Measurements from ENCODE around the gene CXCL16. TPM values are rescaled to one million over a fixed set of nuclear protein-coding genes. Genes with fewer than 3 reads are reported as not detected.

Gene CXCL16, protein sequence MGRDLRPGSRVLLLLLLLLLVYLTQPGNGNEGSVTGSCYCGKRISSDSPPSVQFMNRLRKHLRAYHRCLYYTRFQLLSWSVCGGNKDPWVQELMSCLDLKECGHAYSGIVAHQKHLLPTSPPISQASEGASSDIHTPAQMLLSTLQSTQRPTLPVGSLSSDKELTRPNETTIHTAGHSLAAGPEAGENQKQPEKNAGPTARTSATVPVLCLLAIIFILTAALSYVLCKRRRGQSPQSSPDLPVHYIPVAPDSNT
- total RNA-seq: 1.8 TPM

DNA sequence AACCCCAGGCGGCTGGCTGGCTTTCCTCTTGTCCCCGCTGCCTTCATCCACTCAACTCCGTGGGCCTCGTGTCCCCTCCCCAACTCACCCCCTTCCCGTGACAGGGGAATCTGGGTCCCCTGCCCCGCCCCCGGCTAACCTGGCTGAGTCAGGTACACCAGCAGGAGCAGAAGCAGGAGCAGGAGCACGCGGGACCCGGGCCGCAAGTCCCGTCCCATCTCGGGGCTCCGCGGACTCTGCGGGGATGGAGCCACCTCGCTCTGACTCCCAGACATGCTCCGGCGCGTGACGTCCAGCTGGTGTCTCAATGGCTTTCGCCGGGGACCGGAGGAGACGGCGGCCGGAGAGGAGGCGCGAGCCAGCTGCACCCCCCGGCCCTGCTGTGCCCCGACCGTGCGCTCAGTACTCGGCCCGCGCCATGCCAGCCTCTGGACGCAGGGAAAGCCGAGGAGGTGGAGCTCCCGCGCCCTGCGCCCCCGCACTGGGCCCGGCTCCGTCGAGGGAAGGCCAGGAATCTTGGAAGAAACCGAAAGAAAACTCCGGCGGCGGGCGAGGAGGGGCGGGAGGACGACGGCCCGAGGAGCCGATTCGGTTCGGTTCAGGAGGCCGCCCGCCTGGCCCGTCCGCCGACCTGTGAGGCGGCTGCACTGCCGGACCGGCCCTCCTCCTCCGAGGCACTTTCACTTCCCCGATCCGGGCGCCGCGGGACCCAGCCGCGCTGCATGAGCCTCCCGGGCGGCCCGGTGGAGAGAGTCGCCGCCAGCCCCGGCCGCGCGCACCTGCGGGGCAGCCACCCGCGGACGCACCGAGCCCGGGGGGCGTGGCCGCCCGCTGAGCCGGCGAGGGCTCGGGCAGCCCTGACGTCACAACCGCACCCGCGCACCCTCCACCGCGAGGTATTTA lies at the start of gene CXCL16, which contains the start of gene ZMYND15:
CXCL16 (minus strand) TSS at position 807 of the 903 bp plus-strand sequence; CDS start at position 218, 589 bp downstream.
ZMYND15 (plus strand) TSS at position 712 of the 903 bp plus-strand sequence. CDS start 716 bp downstream, outside the sequence.

DNA sequence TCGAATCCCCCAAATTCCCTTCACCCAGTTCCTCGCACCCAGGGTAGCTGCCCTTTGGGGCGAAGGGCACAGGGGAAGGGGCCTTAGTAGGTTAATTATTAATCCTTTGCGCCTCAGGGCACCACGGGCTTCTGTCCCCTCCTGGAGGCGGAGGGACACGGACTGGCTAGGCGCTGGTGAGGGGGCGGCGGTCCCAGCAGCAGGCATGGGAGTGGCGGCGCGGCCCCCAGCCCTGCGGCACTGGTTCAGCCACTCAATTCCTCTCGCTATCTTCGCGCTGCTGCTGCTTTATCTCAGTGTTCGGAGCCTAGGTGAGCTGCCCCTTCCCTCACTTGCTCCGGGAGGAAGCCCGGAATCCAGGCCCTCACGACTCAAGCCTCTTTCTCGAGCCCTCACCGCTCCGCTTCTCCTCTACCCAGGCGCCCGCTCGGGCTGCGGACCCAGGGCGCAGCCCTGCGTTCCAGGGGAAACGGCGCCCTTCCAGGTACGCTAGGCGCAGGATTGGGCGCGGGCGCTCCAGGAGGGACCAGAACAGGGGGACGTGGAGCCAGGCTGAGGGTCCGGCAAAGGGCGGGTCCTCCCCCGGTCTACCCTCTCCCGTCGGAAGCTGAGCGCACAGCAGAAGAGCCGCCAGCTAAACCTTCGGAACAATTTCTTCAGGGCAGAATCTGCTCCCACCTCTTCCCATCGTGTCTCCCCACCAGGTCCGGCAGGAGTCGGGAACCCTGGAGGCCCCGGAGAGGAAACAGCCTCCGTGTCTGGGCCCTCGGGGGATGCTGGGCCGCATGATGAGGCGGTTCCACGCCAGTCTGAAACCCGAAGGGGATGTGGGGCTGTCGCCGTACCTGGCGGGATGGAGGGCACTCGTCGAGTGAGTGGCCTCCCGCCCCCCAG lies 49.3 kb upstream of the CXCL16 start, which contains the start of gene GLTPD2:
GLTPD2 (plus strand) TSS at position 158 of the 894 bp plus-strand sequence; CDS start at position 206, 48 bp downstream.

DNA sequence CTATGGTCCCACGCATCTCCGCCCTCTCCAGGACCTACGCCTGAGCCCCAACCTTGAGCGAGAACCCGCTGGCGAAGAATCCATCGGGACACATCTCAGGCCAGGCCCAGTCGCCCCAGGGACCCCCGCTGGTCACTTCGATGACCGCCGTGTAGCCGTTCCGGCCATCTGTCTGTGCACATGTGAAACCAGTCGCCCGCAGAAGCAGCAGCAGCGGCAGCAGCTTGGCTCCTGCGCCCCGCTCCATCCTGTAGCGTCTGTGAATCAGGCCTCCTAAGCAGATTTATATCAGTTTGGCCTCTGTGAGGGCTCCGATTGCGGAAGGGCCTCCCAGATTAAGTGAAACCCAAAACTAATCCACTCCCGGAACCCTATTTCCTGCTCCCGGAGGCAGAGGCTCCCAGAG lies 46.4 kb upstream of the CXCL16 start, which contains the start of gene VMO1:
VMO1 (minus strand) TSS at position 259 of the 406 bp plus-strand sequence; CDS start at position 247, 12 bp downstream.

DNA sequence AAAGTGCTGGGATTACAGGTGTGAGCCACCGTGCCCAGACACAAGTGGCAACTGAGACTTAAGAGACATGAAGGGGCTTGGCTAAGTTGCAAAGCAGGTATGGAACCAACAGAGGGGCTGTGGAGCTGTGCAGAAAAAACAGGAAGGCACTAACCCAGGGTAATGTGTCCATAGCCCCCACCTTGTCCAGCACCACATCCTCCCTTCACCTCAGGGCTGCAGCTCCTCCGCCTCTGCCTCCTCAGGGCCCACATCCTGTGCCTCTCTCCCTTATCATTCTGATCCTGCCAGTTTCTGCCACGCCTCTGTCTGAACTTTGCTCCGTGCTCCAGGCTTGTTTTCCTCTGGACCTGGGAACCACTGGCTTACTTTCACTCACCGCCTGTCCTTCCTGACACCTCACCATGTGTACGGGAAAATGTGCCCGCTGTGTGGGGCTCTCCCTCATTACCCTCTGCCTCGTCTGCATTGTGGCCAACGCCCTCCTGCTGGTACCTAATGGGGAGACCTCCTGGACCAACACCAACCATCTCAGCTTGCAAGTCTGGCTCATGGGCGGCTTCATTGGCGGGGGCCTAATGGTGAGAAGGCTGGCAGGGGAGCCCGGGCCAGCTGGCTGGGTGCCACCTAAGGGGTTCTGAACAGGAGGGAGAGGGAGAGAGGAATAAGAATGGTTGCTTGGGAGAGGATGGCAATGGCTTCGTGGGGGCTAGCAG lies 31.9 kb upstream of the CXCL16 start, which contains the start of gene TM4SF5:
TM4SF5 (plus strand) TSS at position 368 of the 716 bp plus-strand sequence; CDS start at position 405, 37 bp downstream.

DNA sequence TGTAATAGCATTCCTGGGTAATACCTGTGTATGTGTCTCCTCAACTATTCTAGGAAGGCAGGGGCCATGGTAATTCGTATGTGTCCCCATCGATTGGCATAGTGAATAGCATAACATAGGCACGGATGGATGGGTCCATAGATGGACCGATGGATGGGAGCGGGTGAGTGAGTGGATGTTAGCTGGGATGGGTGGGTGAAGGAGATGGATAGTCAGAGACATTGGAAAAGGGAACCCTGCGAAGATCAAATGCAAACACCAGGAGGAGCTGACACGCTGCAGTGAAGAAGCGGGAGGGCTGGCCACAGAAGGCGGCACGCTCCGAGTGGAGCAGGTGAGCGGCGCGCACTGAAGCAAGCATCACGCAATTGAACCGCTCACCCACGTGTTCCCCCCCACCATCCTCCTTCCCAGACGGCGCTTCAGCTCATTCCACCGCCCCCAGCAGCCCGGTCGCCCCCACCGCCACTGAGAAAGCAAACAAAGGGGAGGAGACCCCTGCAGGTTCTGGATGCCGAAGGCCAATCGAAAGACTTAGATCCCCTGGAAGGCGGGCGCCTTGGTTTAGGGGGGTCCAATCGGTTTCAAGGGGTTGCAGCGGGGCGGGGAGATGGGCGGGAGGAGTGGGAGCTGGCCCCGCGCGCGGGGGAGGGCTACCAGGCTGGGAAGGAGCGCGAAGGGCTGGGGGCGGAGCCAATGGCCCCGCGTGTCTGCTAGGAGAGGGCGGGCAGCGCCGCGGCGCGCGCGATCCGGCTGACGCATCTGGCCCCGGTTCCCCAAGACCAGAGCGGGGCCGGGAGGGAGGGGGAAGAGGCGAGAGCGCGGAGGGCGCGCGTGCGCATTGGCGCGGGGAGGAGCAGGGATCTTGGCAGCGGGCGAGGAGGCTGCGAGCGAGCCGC lies 29.7 kb downstream of the CXCL16 start, which contains the start of gene ARRB2:
ARRB2 (plus strand) TSS at position 839 of the 899 bp plus-strand sequence. CDS start 90 bp downstream, outside the sequence.

Other genes starting within 250 kb of the CXCL16 start
- gene SPNS2, start 241.0 kb downstream of the CXCL16 start, total RNA-seq: 16.6 TPM
- 39.0 TPM for gene MYBBP1A, start 184.5 kb downstream of the CXCL16 start, total RNA-seq
- gene GGT6, start 179.4 kb downstream of the CXCL16 start, total RNA-seq: not detected
- gene SMTNL2, start 155.4 kb downstream of the CXCL16 start, total RNA-seq: 5.8 TPM
- gene ALOX15, start 98.2 kb downstream of the CXCL16 start, total RNA-seq: not detected
- 31.1 TPM for gene PELP1, start 35.8 kb downstream of the CXCL16 start, total RNA-seq
- gene ARRB2, start 29.3 kb downstream of the CXCL16 start, total RNA-seq: 16.4 TPM
- gene MED11, start 8.5 kb downstream of the CXCL16 start, total RNA-seq: 8.3 TPM
- 0.23 TPM for gene ZMYND15, start 95 bp downstream of the CXCL16 start, total RNA-seq
- not detected for gene TM4SF5, start 32.0 kb upstream of the CXCL16 start, total RNA-seq
- gene VMO1, start 46.4 kb upstream of the CXCL16 start, total RNA-seq: 0.69 TPM
- not detected for gene GLTPD2, start 49.0 kb upstream of the CXCL16 start, total RNA-seq
- 111 TPM for gene PSMB6, start 56.2 kb upstream of the CXCL16 start, total RNA-seq
- gene PLD2, start 67.2 kb upstream of the CXCL16 start, total RNA-seq: 10.8 TPM
- 29.3 TPM for gene MINK1, start 93.4 kb upstream of the CXCL16 start, total RNA-seq
- gene C17orf107, start 159.6 kb upstream of the CXCL16 start, total RNA-seq: 3.0 TPM
- gene CHRNE, start 163.2 kb upstream of the CXCL16 start, total RNA-seq: 0.46 TPM
- gene GP1BA, start 192.3 kb upstream of the CXCL16 start, total RNA-seq: not detected
- 51.2 TPM for gene SLC25A11, start 200.1 kb upstream of the CXCL16 start, total RNA-seq
- gene RNF167, start 200.3 kb upstream of the CXCL16 start, total RNA-seq: 25.8 TPM
- 78.0 TPM for gene PFN1, start 208.6 kb upstream of the CXCL16 start, total RNA-seq
- 1.8 TPM for gene ENO3, start 211.2 kb upstream of the CXCL16 start, total RNA-seq
- gene SPAG7, start 227.9 kb upstream of the CXCL16 start, total RNA-seq: 40.4 TPM
- gene CAMTA2, start 247.7 kb upstream of the CXCL16 start, total RNA-seq: 11.8 TPM